HEK293 (cell line): ENCODE results near the gene TGIF1.

Source experiments
- GLIS2 ChIP-seq: fragments of 450-650 bp; formaldehyde crosslinking; IDR thresholded peaks from 2 replicates; pipeline ENCODE4 v1.5.1; 2016; ENCODE audit warnings: missing biosample characterization, missing genetic modification characterization
- KLF1 ChIP-seq: fragments of 450-650 bp; formaldehyde crosslinking; IDR thresholded peaks from 2 replicates; pipeline ENCODE4 v1.5.1; 2016; ENCODE audit warnings: missing biosample characterization, missing genetic modification characterization
- ZBTB8A ChIP-seq: fragments of 450-650 bp; formaldehyde crosslinking; IDR thresholded peaks from 2 replicates; pipeline ENCODE4 v1.5.1; 2016; ENCODE audit warnings: missing biosample characterization, missing genetic modification characterization
- ZNF112 ChIP-seq: fragments of 450-650 bp; formaldehyde crosslinking; IDR thresholded peaks from 2 replicates; pipeline ENCODE4 v1.5.0; 2017; ENCODE audit warnings: missing biosample characterization, missing genetic modification characterization
- ZNF266 ChIP-seq: fragments of 450-650 bp; formaldehyde crosslinking; IDR thresholded peaks from 2 replicates; pipeline ENCODE4 v1.5.1; 2016; ENCODE audit warnings: missing biosample characterization, missing genetic modification characterization, low read depth
- ZNF311 ChIP-seq: fragments of 450-650 bp; formaldehyde crosslinking; IDR thresholded peaks from 2 replicates; pipeline ENCODE4 v1.5.1; 2017; ENCODE audit warnings: missing biosample characterization, missing genetic modification characterization, borderline replicate concordance
- ZNF335 ChIP-seq: fragments of 450-650 bp; formaldehyde crosslinking; conservative IDR thresholded peaks from 2 replicates; pipeline ENCODE4 v1.5.1; 2016; ENCODE audit warnings: missing biosample characterization, missing genetic modification characterization
- ZNF341 ChIP-seq: fragments of 450-650 bp; formaldehyde crosslinking; IDR thresholded peaks from 2 replicates; pipeline ENCODE4; 2016; ENCODE audit warnings: low read depth, missing biosample characterization, missing genetic modification characterization
- ZNF366 ChIP-seq: fragments of 450-650 bp; formaldehyde crosslinking; conservative IDR thresholded peaks from 2 replicates; pipeline ENCODE4 v1.5.1; 2016; ENCODE audit warnings: missing biosample characterization, missing genetic modification characterization
- ZNF544 ChIP-seq: fragments of 450-650 bp; formaldehyde crosslinking; IDR thresholded peaks from 2 replicates; pipeline ENCODE4 v1.5.0; 2017; ENCODE audit warnings: missing biosample characterization, missing genetic modification characterization
- ZNF626 ChIP-seq: fragments of 450-650 bp; sonication (Bioruptor Pico); formaldehyde crosslinking; IDR thresholded peaks from 2 replicates; pipeline ENCODE4 v1.5.1; 2018; ENCODE audit warnings: missing biosample characterization, missing genetic modification characterization, inconsistent platforms
- ZSCAN16 ChIP-seq: fragments of 450-650 bp; formaldehyde crosslinking; IDR thresholded peaks from 2 replicates; pipeline ENCODE4 v1.5.1; 2016; ENCODE audit warnings: missing biosample characterization, missing genetic modification characterization
- TF ChIP-seq, protein P1 (sequence below): fragments of 450-650 bp; formaldehyde crosslinking; IDR thresholded peaks from 2 replicates; pipeline ENCODE4 v1.5.1; 2016; ENCODE audit warnings: missing biosample characterization, missing genetic modification characterization
- TF ChIP-seq, protein P2 (sequence below): fragments of 450-650 bp; formaldehyde crosslinking; IDR thresholded peaks from 2 replicates; pipeline ENCODE4 v1.5.1; 2016; ENCODE audit warnings: missing biosample characterization, missing genetic modification characterization
- TF ChIP-seq, protein P3 (sequence below): fragments of 450-650 bp; formaldehyde crosslinking; IDR thresholded peaks from 2 replicates; pipeline ENCODE4 v1.5.1; 2016; ENCODE audit warnings: missing biosample characterization, missing genetic modification characterization
- TF ChIP-seq, protein P4 (sequence below): fragments of 450-650 bp; formaldehyde crosslinking; IDR thresholded peaks from 2 replicates; pipeline ENCODE4 v1.5.1; 2016; ENCODE audit warnings: missing biosample characterization, missing genetic modification characterization
- TF ChIP-seq, protein P5 (sequence below): fragments of 450-650 bp; formaldehyde crosslinking; conservative IDR thresholded peaks from 2 replicates; pipeline ENCODE4 v1.5.1; 2016; ENCODE audit warnings: low read depth, missing biosample characterization, missing genetic modification characterization
- TF ChIP-seq, protein P6 (sequence below): fragments of 450-650 bp; formaldehyde crosslinking; IDR thresholded peaks from 2 replicates; pipeline ENCODE4 v1.5.1; 2017; ENCODE audit warnings: missing biosample characterization, missing genetic modification characterization
- TF ChIP-seq, protein P7 (sequence below): fragments of 450-650 bp; formaldehyde crosslinking; IDR thresholded peaks from 2 replicates; pipeline ENCODE4 v1.5.1; 2017; ENCODE audit warnings: missing biosample characterization, missing genetic modification characterization
- TF ChIP-seq, protein P8 (sequence below): fragments of 450-650 bp; formaldehyde crosslinking; IDR thresholded peaks from 2 replicates; pipeline ENCODE4 v1.5.1; 2017; ENCODE audit warnings: missing biosample characterization, missing genetic modification characterization
- TF ChIP-seq, protein P9 (sequence below): fragments of 450-650 bp; formaldehyde crosslinking; optimal IDR thresholded peaks from 2 replicates; pipeline ENCODE3; 2016; ENCODE audit warnings: missing biosample characterization, mild to moderate bottlenecking, missing genetic modification characterization

Gene TGIF1

DNA sequence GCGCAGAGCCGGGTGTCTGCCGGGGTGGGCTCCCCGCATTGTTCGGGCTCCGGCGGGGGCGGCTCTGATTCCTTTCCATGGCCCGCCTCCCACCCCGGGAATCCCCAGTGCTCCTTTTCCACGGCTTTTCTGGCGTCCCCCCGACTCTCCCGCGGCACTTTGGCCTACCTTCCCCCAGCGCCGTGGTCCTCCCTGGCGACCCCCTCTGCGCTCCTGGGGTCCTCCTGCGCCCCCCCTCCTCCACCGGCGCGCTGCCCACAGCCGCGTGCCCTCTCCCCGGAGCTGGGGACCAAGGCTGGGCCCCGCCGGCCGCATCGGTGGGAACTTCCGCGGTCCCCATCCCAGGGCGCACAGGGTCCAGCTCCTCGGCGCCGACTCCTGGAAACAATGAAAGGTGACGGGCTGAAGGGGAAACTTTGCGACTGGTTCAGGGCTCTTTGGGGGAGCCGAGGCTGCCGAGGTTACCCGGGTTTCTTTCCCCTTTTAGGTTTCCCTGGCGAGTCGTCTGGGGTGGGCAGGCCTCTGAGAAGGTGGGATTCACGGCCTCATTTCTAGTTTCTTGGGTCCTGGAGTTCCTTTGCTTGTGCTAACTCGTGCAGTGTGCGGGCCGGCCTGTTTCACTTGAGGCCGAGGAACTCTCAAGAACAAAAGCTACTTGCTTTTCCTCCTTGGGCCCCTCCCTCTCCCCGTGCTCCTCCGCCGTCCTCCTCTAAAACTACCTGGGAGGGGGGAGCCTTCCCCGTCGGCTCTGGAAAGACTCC, 2.2 kb downstream of the TGIF1 start (continued):
- TF ChIP-seq, protein P1, sequence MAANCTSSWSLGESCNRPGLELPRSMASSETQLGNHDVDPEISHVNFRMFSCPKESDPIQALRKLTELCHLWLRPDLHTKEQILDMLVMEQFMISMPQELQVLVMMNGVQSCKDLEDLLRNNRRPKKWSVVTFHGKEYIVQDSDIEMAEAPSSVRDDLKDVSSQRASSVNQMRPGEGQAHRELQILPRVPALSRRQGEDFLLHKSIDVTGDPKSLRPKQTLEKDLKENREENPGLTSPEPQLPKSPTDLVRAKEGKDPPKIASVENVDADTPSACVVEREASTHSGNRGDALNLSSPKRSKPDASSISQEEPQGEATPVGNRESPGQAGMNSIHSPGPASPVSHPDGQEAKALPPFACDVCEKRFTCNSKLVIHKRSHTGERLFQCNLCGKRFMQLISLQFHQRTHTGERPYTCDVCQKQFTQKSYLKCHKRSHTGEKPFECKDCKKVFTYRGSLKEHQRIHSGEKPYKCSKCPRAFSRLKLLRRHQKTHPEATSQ (tag by site-specific recombination), result no peak
- TF ChIP-seq, protein P2, sequence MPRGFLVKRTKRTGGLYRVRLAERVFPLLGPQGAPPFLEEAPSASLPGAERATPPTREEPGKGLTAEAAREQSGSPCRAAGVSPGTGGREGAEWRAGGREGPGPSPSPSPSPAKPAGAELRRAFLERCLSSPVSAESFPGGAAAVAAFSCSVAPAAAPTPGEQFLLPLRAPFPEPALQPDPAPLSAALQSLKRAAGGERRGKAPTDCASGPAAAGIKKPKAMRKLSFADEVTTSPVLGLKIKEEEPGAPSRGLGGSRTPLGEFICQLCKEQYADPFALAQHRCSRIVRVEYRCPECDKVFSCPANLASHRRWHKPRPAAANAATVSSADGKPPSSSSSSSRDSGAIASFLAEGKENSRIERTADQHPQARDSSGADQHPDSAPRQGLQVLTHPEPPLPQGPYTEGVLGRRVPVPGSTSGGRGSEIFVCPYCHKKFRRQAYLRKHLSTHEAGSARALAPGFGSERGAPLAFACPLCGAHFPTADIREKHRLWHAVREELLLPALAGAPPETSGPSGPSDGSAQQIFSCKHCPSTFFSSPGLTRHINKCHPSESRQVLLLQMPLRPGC, result no peak
- peak; percentile 38 for TF ChIP-seq ZBTB8A (tag by site-specific recombination)
- TF ChIP-seq ZNF335, result peak; percentile 84
- TF ChIP-seq ZNF311 (tag by site-specific recombination), result no peak
- TF ChIP-seq, protein P3, sequence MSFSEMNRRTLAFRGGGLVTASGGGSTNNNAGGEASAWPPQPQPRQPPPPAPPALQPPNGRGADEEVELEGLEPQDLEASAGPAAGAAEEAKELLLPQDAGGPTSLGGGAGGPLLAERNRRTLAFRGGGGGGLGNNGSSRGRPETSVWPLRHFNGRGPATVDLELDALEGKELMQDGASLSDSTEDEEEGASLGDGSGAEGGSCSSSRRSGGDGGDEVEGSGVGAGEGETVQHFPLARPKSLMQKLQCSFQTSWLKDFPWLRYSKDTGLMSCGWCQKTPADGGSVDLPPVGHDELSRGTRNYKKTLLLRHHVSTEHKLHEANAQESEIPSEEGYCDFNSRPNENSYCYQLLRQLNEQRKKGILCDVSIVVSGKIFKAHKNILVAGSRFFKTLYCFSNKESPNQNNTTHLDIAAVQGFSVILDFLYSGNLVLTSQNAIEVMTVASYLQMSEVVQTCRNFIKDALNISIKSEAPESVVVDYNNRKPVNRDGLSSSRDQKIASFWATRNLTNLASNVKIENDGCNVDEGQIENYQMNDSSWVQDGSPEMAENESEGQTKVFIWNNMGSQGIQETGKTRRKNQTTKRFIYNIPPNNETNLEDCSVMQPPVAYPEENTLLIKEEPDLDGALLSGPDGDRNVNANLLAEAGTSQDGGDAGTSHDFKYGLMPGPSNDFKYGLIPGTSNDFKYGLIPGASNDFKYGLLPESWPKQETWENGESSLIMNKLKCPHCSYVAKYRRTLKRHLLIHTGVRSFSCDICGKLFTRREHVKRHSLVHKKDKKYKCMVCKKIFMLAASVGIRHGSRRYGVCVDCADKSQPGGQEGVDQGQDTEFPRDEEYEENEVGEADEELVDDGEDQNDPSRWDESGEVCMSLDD (tag by site-specific recombination), result 0 out of 2 replicates have a peak, but pooled peaks have one; percentile 27
- no peak for TF ChIP-seq ZNF626 (tag by site-specific recombination)
- no peak for TF ChIP-seq ZSCAN16 (tag by site-specific recombination)
- TF ChIP-seq KLF1 (tag by site-specific recombination), result 0 out of 2 replicates have a peak, but pooled peaks have one; percentile 6
- TF ChIP-seq, protein P4, sequence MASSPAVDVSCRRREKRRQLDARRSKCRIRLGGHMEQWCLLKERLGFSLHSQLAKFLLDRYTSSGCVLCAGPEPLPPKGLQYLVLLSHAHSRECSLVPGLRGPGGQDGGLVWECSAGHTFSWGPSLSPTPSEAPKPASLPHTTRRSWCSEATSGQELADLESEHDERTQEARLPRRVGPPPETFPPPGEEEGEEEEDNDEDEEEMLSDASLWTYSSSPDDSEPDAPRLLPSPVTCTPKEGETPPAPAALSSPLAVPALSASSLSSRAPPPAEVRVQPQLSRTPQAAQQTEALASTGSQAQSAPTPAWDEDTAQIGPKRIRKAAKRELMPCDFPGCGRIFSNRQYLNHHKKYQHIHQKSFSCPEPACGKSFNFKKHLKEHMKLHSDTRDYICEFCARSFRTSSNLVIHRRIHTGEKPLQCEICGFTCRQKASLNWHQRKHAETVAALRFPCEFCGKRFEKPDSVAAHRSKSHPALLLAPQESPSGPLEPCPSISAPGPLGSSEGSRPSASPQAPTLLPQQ (tag by site-specific recombination), result peak; percentile 44; the same call in 1 of the 2 replicates
- no peak for TF ChIP-seq ZNF544 (tag by site-specific recombination)
- TF ChIP-seq, protein P5, sequence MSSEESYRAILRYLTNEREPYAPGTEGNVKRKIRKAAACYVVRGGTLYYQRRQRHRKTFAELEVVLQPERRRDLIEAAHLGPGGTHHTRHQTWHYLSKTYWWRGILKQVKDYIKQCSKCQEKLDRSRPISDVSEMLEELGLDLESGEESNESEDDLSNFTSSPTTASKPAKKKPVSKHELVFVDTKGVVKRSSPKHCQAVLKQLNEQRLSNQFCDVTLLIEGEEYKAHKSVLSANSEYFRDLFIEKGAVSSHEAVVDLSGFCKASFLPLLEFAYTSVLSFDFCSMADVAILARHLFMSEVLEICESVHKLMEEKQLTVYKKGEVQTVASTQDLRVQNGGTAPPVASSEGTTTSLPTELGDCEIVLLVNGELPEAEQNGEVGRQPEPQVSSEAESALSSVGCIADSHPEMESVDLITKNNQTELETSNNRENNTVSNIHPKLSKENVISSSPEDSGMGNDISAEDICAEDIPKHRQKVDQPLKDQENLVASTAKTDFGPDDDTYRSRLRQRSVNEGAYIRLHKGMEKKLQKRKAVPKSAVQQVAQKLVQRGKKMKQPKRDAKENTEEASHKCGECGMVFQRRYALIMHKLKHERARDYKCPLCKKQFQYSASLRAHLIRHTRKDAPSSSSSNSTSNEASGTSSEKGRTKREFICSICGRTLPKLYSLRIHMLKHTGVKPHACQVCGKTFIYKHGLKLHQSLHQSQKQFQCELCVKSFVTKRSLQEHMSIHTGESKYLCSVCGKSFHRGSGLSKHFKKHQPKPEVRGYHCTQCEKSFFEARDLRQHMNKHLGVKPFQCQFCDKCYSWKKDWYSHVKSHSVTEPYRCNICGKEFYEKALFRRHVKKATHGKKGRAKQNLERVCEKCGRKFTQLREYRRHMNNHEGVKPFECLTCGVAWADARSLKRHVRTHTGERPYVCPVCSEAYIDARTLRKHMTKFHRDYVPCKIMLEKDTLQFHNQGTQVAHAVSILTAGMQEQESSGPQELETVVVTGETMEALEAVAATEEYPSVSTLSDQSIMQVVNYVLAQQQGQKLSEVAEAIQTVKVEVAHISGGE, result no peak; the same call in 1 of the 2 replicates
- TF ChIP-seq, protein P6, sequence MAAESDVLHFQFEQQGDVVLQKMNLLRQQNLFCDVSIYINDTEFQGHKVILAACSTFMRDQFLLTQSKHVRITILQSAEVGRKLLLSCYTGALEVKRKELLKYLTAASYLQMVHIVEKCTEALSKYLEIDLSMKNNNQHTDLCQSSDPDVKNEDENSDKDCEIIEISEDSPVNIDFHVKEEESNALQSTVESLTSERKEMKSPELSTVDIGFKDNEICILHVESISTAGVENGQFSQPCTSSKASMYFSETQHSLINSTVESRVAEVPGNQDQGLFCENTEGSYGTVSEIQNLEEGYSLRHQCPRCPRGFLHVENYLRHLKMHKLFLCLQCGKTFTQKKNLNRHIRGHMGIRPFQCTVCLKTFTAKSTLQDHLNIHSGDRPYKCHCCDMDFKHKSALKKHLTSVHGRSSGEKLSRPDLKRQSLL (tag by site-specific recombination), result no peak
- peak; percentile 73 for TF ChIP-seq ZNF341 (tag by site-specific recombination)
- peak; percentile 95 for TF ChIP-seq GLIS2 (tag by site-specific recombination)
- TF ChIP-seq, protein P7, sequence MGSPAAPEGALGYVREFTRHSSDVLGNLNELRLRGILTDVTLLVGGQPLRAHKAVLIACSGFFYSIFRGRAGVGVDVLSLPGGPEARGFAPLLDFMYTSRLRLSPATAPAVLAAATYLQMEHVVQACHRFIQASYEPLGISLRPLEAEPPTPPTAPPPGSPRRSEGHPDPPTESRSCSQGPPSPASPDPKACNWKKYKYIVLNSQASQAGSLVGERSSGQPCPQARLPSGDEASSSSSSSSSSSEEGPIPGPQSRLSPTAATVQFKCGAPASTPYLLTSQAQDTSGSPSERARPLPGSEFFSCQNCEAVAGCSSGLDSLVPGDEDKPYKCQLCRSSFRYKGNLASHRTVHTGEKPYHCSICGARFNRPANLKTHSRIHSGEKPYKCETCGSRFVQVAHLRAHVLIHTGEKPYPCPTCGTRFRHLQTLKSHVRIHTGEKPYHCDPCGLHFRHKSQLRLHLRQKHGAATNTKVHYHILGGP (tag by site-specific recombination), result no peak
- no peak for TF ChIP-seq ZNF366
- no peak for TF ChIP-seq ZNF112 (tag by site-specific recombination)
- no peak for TF ChIP-seq ZNF266 (tag by site-specific recombination)
- TF ChIP-seq, protein P8, sequence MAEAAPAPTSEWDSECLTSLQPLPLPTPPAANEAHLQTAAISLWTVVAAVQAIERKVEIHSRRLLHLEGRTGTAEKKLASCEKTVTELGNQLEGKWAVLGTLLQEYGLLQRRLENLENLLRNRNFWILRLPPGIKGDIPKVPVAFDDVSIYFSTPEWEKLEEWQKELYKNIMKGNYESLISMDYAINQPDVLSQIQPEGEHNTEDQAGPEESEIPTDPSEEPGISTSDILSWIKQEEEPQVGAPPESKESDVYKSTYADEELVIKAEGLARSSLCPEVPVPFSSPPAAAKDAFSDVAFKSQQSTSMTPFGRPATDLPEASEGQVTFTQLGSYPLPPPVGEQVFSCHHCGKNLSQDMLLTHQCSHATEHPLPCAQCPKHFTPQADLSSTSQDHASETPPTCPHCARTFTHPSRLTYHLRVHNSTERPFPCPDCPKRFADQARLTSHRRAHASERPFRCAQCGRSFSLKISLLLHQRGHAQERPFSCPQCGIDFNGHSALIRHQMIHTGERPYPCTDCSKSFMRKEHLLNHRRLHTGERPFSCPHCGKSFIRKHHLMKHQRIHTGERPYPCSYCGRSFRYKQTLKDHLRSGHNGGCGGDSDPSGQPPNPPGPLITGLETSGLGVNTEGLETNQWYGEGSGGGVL, result peak; percentile 7
- TF ChIP-seq, protein P9, sequence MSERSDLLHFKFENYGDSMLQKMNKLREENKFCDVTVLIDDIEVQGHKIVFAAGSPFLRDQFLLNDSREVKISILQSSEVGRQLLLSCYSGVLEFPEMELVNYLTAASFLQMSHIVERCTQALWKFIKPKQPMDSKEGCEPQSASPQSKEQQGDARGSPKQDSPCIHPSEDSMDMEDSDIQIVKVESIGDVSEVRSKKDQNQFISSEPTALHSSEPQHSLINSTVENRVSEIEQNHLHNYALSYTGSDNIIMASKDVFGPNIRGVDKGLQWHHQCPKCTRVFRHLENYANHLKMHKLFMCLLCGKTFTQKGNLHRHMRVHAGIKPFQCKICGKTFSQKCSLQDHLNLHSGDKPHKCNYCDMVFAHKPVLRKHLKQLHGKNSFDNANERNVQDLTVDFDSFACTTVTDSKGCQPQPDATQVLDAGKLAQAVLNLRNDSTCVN, result peak; percentile 42
